KOPT-K1 (cell line): Measurements from ENCODE around the gene GOLIM4.

ENCODE experiments used
- H3K27ac ChIP-seq: fragments of 200-600 bp; sonication (generic); 2 replicates; pipeline ENCODE4 v1.5.1; 2016; ENCODE audit warnings: antibody characterized with exemption, mild to moderate bottlenecking, low read depth, low read length; ENCODE audit not compliant: poor library complexity, severe bottlenecking
- H3K36me3 ChIP-seq: fragments of 200-600 bp; sonication (generic); 2 replicates; pipeline ENCODE4 v1.5.1; 2017; ENCODE audit warnings: antibody characterized with exemption, mild to moderate bottlenecking, low read length, moderate library complexity; ENCODE audit not compliant: insufficient read depth
- H3K9me3 ChIP-seq: fragments of 200-600 bp; sonication (generic); 2 replicates; pipeline ENCODE4 v1.5.1; 2017; ENCODE audit warnings: antibody characterized with exemption, low read length, mild to moderate bottlenecking; ENCODE audit not compliant: insufficient read depth, poor library complexity, severe bottlenecking

GOLIM4 gene

DNA sequence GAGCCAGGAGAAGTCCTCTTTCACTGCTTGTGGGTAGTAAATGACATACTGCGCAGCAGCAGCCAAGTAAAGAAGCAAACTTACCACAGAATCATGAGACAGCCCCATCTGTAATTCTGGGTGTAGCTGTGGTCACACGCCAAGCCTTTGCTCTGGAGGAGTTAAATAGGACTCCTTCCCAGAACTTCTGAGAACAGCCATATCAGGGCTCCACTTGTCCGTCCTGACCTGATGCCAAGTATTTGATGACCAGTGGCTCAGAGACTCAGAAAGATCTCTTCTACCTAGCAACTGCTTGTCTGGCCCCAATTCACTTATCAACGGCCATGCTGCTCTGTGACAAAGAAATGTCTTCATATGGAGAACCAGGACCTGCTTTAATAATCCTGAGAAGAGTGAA lies 20.6 kb upstream of the GOLIM4 start:
- no peaks in the 10 kb centered on the region for H3K36me3 ChIP-seq
- no peak overlapping the region for H3K27ac ChIP-seq
- no peaks in the 10 kb centered on the region for H3K9me3 ChIP-seq

DNA sequence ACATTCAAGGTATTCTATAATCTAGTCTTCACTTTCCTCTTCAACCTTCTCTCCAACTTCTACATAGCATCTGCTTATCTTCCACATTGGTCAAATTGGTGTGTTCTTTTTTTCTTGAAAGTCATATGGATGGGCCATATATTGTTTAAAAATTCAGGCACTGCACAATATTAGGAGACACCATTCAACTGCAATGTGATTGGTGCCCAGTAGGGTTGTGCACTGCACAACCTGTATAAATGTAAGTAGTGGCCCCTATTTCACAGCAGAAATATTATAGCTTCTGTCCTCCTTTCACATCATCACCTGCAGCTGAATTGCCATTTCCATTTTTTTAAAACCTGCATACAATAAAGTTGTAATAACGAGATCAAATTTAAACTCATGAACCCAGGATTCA lies 18.1 kb upstream of the GOLIM4 start:
- no peak overlapping the region for H3K27ac ChIP-seq
- H3K9me3 ChIP-seq, result no peaks in the 10 kb centered on the region
- no peaks in the 10 kb centered on the region for H3K36me3 ChIP-seq

DNA sequence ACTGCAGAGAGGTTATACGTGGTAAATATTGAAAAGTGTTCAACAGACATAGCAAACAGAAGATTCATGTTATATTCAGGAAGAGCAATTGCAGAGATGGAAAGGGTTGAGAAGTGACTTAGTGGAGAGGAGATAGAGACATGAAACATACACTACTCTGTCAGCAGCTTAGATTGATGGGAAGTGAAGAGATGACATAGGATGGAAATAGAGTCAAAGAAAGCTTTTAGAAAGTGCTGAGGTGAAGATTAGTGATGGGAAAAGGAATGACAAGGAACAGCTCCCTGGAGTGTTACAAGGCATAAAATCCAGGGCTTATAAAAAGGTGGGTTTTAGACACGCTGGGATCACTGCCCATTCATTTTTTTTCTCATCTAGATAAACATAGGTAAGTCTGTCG lies 17.2 kb upstream of the GOLIM4 start:
- Histone ChIP-seq H3K36me3 (no peaks in the 10 kb centered on the region), H3K27ac (no peak overlapping the region), H3K9me3 (no peaks in the 10 kb centered on the region)

DNA sequence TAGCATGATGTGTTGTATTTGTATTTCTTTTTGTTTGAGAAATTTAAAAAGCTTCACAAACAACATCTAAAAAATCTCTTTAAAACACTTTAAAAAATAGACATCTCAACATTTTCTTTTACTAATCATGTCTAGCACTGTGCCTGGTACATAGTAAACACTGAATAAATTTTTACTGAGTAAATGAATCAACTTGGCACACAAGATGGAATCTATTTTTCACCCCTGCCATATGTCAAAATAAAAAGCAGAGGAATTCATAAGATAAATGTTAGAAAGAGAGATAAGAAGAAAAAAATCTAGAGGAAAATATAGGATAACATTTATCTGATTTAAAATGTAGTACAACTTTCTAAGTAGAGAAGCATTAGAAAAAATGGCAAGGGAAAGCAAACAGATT lies 8.6 kb upstream of the GOLIM4 start:
- Histone ChIP-seq H3K27ac (no peak overlapping the region), H3K36me3 (no peaks in the 10 kb centered on the region), H3K9me3 (no peaks in the 10 kb centered on the region)

DNA sequence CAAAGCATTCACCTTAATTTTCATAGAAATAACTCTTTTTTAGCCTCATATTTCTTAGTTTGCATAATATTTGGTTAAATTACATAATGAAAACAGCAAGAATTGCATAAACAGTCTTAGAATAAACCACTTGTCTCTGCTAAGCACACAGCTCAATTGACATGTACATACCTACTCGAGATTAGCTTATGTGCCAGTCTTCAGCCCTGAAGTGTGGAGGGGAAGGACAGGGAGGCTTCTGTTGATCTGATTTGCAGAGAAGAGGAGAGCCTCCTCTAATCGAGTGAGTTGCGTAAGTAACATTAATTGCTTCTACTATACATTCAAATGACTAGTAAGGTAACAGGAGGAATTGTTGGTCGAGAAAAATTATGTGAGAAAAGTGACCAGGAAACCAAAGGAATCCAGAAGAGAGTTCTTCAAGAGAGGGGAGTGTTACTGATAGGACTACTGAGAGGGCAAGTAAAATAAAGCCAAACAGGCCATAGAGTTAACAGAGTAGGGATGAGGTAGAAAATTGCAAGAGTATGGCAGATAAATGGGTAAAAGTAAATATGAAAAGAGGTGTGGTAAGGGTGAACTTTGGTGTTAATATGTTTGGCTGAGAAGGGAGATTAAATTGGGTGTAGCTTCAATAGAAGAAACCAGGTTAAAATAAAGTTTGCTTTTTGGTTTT lies 7.1 kb upstream of the GOLIM4 start:
- H3K36me3 ChIP-seq, result no peaks in the 10 kb centered on the region
- H3K27ac ChIP-seq, result no peak overlapping the region
- no peaks in the 10 kb centered on the region for H3K9me3 ChIP-seq

DNA sequence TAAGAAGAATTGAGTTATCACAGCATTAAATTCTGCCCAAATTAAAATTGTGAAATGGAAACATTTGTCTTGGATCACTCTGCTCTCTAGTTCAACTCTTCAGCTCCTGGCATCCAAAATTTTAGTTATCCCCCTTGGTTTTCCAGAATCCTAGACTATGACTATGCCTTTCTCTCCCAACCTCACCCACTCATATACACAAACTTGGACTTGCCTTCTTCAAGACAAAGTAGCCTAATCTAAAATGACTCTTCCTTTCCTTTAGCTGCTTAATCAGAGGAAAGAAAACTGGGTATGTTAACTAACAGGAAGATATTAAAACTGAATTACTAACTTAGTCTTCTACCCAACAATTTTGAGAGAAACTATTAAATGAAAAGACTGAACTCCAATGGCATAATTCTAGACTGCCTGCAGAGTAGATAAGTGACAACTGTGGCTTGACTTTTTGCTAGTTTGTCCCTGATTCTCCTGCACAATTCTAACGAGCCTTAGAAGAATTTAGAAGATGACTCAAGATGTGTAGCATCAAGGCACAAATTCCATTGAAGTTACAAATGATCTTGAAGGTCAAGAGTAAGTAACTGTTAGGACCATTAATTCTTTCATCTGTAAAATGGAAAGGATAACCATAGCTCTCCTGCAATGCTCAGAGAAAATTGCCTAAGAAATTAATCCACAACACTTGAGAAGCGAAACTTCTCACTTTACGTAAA lies 5.2 kb upstream of the GOLIM4 start:
- Histone ChIP-seq H3K36me3 (no peaks in the 10 kb centered on the region), H3K27ac (no peak overlapping the region), H3K9me3 (no peaks in the 10 kb centered on the region)

DNA sequence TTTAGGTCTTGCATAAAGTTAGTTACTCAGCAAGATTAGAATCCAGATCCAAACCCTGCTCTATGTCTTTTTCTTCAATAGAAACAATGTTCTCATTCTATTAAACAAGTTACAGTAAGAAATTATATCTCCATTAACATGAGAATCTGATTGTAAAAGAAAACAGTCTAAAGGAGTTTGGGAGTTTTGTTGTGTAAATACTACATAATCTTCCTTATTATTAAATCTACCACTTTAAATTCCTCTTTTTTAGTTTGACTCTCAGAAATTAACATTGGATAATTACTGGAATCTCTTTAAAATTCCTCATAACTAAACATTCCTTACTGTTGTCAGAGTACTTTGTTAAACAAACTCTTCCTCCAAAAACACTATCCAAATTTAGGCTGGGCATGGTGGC lies 1.7 kb upstream of the GOLIM4 start:
- Histone ChIP-seq H3K27ac (no peak overlapping the region), H3K9me3 (no peaks in the 10 kb centered on the region), H3K36me3 (no peaks in the 10 kb centered on the region)

DNA sequence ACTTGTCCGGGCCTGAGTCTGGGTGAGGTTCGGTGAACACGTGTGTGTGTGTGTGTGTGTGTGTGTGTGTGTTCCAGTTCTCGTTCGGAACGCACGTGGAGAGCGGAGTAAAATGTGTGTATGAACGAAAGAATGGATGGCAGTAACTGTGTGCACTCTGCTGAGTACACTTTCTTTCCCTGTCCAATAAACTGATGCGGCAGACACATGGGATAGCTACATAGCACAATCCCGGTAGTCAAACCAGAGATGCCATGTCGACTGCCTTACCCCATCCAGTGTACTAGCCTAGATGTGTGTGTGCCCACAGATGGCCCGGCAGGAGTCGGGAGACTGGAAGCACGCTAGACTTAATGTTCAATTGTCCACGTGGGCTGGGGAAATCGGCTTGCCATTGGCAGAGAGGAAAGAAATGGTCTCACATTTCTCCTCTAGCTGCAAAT lies 507 bp upstream of the GOLIM4 start:
- H3K27ac ChIP-seq, result no peak overlapping the region
- H3K36me3 ChIP-seq, result no peaks in the 10 kb centered on the region
- H3K9me3 ChIP-seq, result no peaks in the 10 kb centered on the region

DNA sequence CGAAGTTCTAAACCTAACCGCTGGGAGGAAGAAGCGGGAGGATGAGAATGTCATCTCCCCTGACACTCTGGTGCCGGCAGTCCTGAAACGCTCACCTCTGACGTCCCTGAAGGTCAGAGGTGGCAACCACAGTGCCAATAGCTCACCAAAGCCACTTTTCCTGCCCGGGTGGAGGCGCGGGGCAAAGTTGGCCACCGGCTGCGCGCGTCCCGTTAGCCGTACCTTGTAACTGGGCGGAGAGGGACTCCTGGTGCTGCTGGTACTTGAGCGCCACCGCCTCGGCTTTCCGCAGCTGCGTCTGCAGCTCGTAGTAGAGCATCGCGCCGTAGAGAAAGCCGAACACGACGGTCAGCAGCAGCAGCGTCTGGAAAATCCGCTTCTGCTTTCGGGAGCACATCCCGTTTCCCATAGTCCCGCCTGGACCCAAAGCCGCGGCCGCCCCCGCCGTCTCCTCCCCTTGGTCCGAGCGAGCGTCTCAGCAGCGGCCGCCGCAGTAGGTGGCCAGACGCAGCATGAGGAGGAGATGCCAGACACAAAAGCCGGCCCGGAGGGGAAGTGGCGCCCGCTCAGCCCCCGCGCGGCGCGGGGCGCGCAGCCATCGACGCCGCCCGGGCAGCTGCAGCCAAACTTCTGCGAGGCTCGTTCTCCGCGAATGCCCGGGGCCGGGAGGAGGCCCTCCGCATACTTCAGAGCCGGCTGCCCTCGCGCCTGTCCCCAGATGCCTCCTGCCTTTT lies 680 bp downstream of the GOLIM4 start:
- H3K9me3 ChIP-seq, result no peaks in the 10 kb centered on the region
- H3K27ac ChIP-seq, result no peak overlapping the region

DNA sequence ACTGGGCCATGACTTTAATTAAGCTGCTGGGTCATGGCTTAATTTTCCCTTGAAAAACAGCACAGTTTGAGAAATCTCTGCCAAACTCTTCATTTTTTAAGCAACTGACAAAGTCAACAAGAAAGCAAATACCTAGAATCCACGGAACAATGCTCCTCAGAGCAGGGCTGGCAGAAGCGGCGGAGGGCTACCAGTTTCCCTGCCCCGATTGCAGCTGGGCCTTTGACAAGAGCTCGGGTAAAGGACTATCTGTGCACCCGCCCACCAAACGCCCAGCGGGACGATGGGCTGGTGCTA lies 1.2 kb downstream of the GOLIM4 start:
- no peak overlapping the region for H3K27ac ChIP-seq

More for the DNA sequence above, 680 bp downstream of the GOLIM4 start:
- no peaks in the 10 kb centered on the region for H3K36me3 ChIP-seq

DNA sequence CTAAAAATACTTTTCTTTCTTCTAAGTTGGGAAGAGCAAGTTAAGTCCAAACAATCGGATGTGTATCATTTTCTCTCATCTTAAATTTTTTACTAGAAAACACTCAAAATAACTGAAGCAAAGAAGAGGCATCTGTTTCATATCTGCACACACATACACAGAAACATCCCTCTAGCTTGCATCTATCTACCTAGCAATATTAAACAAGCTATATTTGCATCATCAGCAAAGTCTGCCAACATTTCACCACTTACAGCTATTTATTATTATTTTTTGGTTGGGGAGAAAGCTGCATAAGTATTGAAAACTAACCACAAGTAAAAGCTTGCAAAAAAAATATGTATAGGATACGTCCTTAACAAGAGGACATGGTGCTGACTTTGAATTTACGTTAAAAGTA lies 1.9 kb downstream of the GOLIM4 start:
- H3K9me3 ChIP-seq, result no peaks in the 10 kb centered on the region
- H3K27ac ChIP-seq, result no peak overlapping the region
- no peaks in the 10 kb centered on the region for H3K36me3 ChIP-seq

More for the DNA sequence above, 1.2 kb downstream of the GOLIM4 start:
- Histone ChIP-seq H3K36me3 (no peaks in the 10 kb centered on the region), H3K9me3 (no peaks in the 10 kb centered on the region)

DNA sequence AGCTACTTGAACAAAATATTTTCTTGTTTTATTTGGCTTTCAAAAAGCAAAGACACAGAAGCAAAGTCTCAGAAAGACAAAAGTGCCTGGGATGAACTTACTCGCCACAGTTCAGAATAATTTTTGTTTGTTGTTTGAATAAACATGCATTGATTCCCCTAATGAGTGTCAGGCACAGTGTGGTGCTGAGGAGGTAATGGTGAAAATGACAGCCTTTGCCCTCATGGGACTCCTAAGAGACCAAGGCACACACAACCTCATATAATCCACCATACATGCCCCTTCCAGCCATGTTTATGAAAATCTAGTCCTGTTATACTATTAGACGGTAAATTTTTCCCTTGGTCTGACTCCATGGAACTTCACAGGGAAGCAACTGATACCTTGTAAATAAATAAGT lies 2.5 kb downstream of the GOLIM4 start:
- Histone ChIP-seq H3K9me3 (no peaks in the 10 kb centered on the region), H3K27ac (no peak overlapping the region), H3K36me3 (no peaks in the 10 kb centered on the region)

DNA sequence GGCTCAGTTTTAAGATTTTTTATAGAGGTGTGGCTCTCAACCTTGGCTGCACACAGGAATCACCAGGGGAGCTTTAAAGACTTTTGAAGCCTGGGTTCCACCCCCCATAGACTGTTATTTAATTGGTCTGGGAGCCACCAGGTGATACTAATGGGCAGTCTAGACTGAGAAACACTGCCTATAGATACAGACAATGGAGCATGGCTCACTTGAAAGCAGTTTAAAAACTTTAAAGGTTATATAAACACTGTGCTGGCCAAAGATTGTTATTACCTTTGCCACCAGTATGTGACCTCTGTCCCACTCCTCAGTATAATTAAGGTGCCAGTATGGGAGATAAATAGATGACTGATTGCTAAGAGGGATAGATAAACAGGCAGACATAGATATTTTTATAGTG lies 3.8 kb downstream of the GOLIM4 start:
- Histone ChIP-seq H3K27ac (no peak overlapping the region), H3K9me3 (no peaks in the 10 kb centered on the region), H3K36me3 (no peaks in the 10 kb centered on the region)

DNA sequence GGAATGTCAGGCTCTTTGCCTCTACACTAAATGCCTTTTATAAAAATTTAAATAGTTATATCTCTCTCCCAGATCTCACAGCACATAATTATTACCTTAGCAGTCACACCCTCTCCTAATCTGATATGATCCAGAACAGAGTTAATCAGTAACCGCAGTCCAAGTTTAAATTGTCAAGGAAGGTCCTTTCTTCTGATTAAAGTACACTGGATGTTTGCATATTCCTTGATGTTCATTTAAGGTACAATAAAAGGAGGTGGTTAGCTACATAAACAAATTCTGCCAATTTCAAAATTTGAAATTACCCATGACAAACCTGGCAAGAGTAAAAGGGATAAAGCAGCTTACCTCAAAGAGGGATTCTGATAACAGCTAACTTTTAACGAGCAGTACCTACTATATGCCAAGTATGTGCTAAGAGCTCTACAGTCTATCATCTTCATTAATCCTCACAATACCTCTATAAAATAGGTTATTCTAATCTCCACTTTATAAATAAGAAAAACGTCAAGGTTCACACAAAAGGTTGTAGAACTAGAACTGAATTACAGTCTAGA lies 4.3 kb downstream of the GOLIM4 start:
- no peaks in the 10 kb centered on the region for H3K36me3 ChIP-seq
- H3K9me3 ChIP-seq, result no peaks in the 10 kb centered on the region
- no peak overlapping the region for H3K27ac ChIP-seq

DNA sequence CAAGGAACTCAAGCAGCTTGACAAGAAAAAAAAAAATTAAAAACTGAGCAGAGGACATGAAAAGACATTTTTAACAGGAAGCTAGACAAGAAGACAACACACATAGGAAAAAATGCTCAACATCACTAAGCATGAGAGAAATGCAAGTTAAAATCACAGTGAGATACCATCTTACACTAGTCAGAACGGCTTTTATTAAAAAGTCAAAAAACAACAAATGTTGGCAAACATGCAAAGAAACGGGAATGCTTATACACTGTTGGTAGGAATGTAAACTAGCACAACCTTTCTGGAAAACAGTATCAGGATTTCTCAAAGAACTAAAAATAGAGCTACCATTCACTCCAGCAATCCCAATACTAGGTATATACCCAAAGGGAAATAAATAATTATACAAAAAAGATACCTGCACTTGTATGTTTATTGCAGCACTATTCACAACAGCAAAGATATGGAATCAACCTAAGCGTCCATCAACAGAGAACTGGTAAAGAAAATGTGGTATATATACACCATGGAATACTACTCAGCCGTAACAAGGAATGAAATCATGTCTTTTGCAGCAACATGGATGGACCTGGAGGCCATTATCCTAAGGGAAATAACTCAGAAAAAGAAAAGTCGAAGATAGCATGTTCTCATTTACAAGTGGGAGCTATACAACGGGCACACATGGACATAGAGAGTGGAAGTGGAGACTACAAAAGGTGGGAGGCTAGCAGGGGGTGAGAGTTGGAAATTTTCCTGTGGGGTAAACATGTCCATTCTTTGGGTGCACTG lies 5.2 kb downstream of the GOLIM4 start:
- H3K9me3 ChIP-seq, result no peaks in the 10 kb centered on the region
- H3K27ac ChIP-seq, result no peak overlapping the region
- H3K36me3 ChIP-seq, result no peaks in the 10 kb centered on the region
